Osteoblast (primary cell): ENCODE data around the gene SASH3. TPM values are rescaled to one million over a fixed set of nuclear protein-coding genes. Genes with fewer than 3 reads are reported as not detected.

Experiments
- DNase-seq: peaks from one replicate; pipeline ENCODE4 v3.0.0; 2011; ENCODE audit warnings: low spot score, mixed read lengths; ENCODE audit not compliant: insufficient read length; ENCODE audit errors: missing footprints
- H2AFZ ChIP-seq: 2 replicates; pipeline ENCODE4 v1.6.0; 2011; ENCODE audit warnings: mild to moderate bottlenecking, low read length
- H3K27ac ChIP-seq: 2 replicates; pipeline ENCODE4 v1.5.1; 2011; ENCODE audit warnings: mild to moderate bottlenecking, low read depth, low read length, moderate library complexity
- H3K27me3 ChIP-seq: 2 replicates; pipeline ENCODE4 v1.6.0; 2012; ENCODE audit warnings: mild to moderate bottlenecking, control low read depth, inconsistent platforms, low read length, moderate library complexity; ENCODE audit not compliant: insufficient read depth
- H3K36me3 ChIP-seq: 2 replicates; pipeline ENCODE4 v1.5.1; 2011; ENCODE audit warnings: mild to moderate bottlenecking, low read length, control low read depth, moderate library complexity; ENCODE audit not compliant: insufficient read depth
- H3K4me1 ChIP-seq: 2 replicates; pipeline ENCODE4 v1.5.1; 2011; ENCODE audit warnings: mild to moderate bottlenecking, low read length, control low read depth, moderate library complexity; ENCODE audit not compliant: insufficient read depth
- H3K4me2 ChIP-seq: 2 replicates; pipeline ENCODE4 v1.6.0; 2011; ENCODE audit warnings: mild to moderate bottlenecking, low read length; ENCODE audit not compliant: insufficient read depth
- H3K4me3 ChIP-seq: fragments of 200-600 bp; sonication (generic); 3 replicates; pipeline ENCODE4 v1.5.1; 2012; ENCODE audit warnings: mild to moderate bottlenecking, low read length, inconsistent platforms; ENCODE audit not compliant: insufficient read depth
- H3K79me2 ChIP-seq: 2 replicates; pipeline ENCODE4 v1.6.0; 2012; ENCODE audit warnings: mild to moderate bottlenecking, low read length, control low read depth, inconsistent platforms; ENCODE audit not compliant: insufficient read depth
- H3K9me3 ChIP-seq: 2 replicates; pipeline ENCODE4 v1.5.1; 2011; ENCODE audit warnings: low read depth, low read length, control low read depth
- H4K20me1 ChIP-seq: 2 replicates; pipeline ENCODE4 v1.6.0; 2012; ENCODE audit warnings: mild to moderate bottlenecking, low read length, control low read depth; ENCODE audit not compliant: insufficient read depth
- CTCF ChIP-seq: IDR thresholded peaks from 2 replicates; pipeline ENCODE4 v1.5.1; 2011; ENCODE audit warnings: mild to moderate bottlenecking, low read depth, low read length, moderate library complexity; ENCODE audit errors: extremely low read depth
- total RNA-seq: library from RNA; depleted of rRNA; stranded (reverse); fragments of >200 nt; gene quantifications from 2 replicates; pipeline ENCODE4 v1.2.3, GENCODE V29; 2012

Gene SASH3
- total RNA-seq, 1 donor = not detected

GRCh38 chrX:129824620-129825019 lies 44.9 kb downstream of the SASH3 start:
- no peak for DNase-seq
- TF ChIP-seq CTCF = no peak
- Histone ChIP-seq H3K36me3 (peaks cover 21% of the 10 kb centered on the region), H3K27me3 (peaks cover under 1% of the 10 kb centered on the region), H3K9me3 (no peaks in the 10 kb centered on the region), H3K4me1 (no peaks in the 10 kb centered on the region), H3K4me2 (no peak overlapping the region), H2AFZ (no peak overlapping the region), H3K79me2 (peaks cover 7% of the 10 kb centered on the region), H3K4me3 (no peak overlapping the region), H3K27ac (no peak overlapping the region), H4K20me1 (peaks cover 6% of the 10 kb centered on the region)

- peaks cover 6% of the 10 kb centered on the region for H4K20me1 ChIP-seq
- H3K4me3 ChIP-seq = no peak overlapping the region
- TF ChIP-seq CTCF = no peak
- H3K27ac ChIP-seq = no peak overlapping the region
- no peak overlapping the region for H2AFZ ChIP-seq
- H3K4me2 ChIP-seq = no peak overlapping the region
- H3K79me2 ChIP-seq = peaks cover 13% of the 10 kb centered on the region
- H3K4me1 ChIP-seq = no peaks in the 10 kb centered on the region
- H3K27me3 ChIP-seq = peaks cover 2% of the 10 kb centered on the region
- no peaks in the 10 kb centered on the region for H3K9me3 ChIP-seq
- H3K36me3 ChIP-seq = peaks cover 21% of the 10 kb centered on the region
- DNase-seq = no peak
Observed at GRCh38 chrX:129825746-129826505, 46.2 kb downstream of the SASH3 start.

- Histone ChIP-seq H3K4me1 (peaks cover 5% of the 10 kb centered on the region), H3K79me2 (peaks cover 23% of the 10 kb centered on the region), H2AFZ (no peak overlapping the region), H3K36me3 (peaks cover 13% of the 10 kb centered on the region), H3K27ac (no peak overlapping the region), H3K9me3 (no peaks in the 10 kb centered on the region), H4K20me1 (peaks cover 10% of the 10 kb centered on the region), H3K4me3 (no peak overlapping the region), H3K27me3 (peaks cover 2% of the 10 kb centered on the region), H3K4me2 (no peak overlapping the region)
- no peak for DNase-seq
- no peak for TF ChIP-seq CTCF
Observed at GRCh38 chrX:129830494-129830893, 50.7 kb downstream of the SASH3 start.

- Histone ChIP-seq H3K36me3 (peaks cover 8% of the 10 kb centered on the region), H3K4me3 (no peak overlapping the region), H4K20me1 (peaks cover 13% of the 10 kb centered on the region), H2AFZ (no peak overlapping the region), H3K9me3 (no peaks in the 10 kb centered on the region), H3K27ac (no peak overlapping the region), H3K27me3 (peaks cover 2% of the 10 kb centered on the region), H3K4me1 (peaks cover 5% of the 10 kb centered on the region), H3K4me2 (no peak overlapping the region), H3K79me2 (peaks cover 27% of the 10 kb centered on the region)
- TF ChIP-seq CTCF = no peak
- DNase-seq = no peak
Observed at GRCh38 chrX:129831091-129831885, 51.5 kb downstream of the SASH3 start.
